Measurements from ENCODE around the gene OR52M1. TPM values are rescaled to one million over a fixed set of nuclear protein-coding genes. Genes with fewer than 3 reads are reported as not detected.

Gene OR52M1
- polyA plus RNA-seq, 10 donors, result not detected

DNA sequence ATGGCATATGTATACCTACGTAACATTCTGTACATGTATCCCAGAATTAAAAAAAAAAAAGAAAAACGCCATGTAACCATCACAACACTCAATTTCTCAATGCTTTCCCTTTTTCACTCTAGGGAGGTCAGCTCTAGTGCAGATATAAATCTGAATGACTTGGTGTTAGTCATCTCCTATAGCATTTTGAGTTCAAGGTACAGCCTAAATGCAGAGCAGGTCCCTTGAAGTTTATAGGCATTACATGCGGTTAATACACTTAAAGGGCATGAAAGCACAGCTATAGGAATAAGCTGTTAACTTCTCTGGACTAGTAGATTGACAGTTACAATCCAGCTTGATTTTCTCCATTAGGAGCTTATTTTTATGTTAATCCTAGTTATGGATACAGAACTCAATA is 20.4 kb downstream of the OR52M1 start:
- no peak for DNase-seq

DNA sequence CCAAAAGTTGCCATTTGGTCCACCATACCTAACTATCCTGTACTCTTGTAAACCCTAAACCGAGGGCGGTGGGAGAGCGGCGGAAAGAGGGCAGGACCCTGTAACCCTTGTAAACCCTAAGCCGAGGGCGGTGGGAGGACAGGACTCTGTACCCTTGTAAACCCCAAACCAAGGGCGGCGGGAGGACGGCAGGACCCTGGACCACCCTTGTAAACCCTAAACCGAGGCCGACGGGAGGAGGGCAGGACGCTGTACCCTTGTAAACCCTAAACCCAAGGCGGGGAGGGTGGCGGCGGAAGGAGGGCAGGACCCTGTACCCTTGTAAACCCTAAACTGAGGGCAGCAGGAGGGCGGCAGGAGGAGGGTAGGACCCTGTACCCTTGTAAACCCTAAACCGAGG is 24.1 kb downstream of the OR52M1 start:
- no peak for DNase-seq

DNA sequence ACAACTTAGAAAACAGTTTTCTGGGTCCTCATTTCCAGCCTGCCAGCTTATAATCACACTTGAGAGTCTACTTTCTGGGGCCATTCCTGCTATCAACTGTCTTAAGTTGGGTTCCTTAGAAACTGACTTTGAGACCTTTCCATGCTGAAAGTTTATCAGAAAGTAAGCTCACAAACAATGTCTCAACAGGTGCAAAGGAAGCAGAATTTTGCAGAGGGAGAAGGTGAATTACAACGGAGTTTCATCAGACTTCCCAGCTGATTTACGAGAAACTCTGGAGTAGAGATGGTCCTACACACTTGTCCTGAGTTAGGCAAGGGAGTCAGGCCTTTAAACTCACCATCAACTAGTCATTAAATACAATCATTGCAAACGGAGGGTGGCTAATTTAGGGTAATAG is 31.9 kb downstream of the OR52M1 start:
- no peak for DNase-seq

DNA sequence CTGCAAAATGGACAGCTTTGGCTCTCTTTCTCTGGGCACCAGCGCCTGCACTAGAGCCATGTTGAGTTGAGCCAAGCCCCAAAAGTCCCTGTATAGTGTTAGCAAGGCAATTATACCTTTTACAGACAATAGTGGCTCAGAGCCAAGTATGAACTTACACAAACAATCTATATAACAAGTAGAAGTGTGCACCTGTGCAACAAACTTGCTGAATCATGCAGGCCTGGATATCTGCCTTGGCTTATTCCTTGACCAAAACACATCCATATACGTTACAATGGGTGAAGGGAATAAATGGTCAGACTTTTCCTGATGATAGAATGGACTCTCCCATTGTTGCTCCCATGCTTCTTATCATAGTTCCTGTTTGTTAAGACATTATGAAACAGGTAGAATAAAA is 32.8 kb downstream of the OR52M1 start:
- no peak for DNase-seq

DNA sequence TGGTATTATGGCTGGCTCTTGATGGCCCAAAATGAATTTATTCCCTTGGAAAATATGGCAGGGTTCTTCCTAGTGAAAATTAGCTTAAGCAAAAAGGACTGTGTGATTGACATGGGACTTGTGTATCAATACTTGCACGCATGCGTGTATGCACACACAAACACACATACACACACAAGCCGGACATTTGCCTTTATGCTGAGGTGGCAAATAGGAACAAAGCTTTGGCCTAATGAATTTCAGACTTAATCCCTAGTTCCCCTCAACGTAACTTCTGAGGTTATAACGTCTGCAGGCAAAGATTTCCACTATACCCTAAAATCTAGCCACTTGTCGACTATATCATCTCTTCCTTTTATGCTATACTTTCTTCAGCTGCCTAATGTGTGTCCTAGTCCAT is 33.6 kb downstream of the OR52M1 start:
- DNase-seq, result no peak

DNA sequence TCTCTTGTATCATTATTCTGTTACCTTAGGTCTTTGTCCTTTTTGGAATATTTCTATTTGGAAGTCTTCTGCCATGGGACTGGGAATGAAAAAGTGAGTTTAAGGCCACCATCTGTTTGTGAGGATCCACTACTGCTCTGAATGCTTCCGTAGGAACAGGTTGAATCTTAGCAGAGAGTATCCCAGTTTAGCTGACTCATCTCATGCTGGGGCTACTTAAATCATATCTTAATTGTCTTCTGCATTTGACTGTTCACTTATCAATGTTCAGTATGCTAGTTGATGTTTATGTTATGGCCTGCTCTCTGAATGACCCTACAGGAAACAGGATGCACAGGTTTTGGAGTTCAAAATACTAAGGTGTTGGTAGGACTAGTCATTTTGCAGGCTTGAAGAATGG is 35.1 kb downstream of the OR52M1 start:
- DNase-seq, result no peak

DNA sequence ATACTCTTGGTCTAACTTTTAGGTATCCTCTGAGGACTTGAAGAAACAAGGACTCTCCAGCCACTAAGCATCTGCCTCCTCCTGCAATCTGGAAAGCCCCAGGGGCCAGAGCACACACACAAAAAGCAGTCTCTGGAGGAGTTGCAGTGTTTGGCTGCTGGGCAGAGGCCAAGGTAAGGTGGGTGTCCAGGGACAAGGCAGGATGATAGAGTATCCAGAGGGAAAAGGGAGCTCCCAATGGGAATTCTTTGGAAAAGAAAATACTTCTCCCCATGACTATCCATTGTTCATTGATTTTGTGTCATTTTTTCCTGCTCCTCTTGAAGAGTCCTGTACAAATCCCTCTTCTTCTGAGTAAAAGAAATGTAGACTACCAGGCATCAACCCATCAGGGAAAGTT is 36.5 kb downstream of the OR52M1 start, which contains the start of gene OR52I2:
OR52I2 (plus strand) TSS at position 301 of the 400 bp plus-strand sequence.
- no peak for DNase-seq

DNA sequence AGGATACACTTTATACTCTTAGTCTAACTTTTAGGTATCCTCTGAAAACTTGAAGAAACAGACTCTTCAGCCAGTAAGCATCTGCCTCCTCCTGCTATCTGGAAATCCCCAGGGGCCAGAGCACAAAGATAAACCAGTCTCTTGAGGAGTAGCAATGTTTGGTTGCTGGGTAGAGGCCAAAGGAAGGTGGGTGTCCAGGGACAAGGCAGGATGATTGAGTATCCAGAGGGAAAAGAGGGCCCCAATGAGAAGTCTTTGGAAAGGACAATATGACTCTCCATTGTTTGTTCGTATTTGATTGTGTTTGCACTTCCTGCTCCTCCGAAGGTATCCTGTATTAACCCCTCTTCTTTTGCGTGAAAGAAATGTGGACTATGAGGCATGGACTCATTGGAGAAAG is 44.0 kb downstream of the OR52M1 start:
- DNase-seq, result no peak

DNA sequence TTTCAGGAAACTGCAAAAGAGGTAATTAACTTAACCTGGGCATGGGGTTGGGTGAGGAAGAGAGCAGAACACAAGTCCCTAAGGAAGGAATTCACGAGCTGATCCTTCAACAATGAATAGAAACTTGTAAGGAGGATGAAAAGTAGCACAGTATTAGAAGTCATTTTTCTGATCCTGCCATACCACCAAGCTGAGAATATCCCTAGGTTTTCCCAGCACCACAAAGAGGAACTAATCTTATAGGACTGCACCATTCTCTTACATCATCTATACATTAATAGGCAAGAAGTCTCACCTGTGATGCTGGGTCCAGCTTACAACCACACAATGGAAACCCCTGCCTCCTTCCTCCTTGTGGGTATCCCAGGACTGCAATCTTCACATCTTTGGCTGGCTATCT is 48.7 kb downstream of the OR52M1 start, which contains the start of gene OR52I1:
OR52I1 (plus strand) TSS at position 301 of the 400 bp plus-strand sequence; CDS start at position 301, 0 bp downstream.
- DNase-seq, result no peak

Other genes with a start within 250 kb of the OR52M1 start
- gene OR52B4, start 176.8 kb upstream of the OR52M1 start, polyA plus RNA-seq (ENCODE audit: insufficient read length in 10 of 10), result not detected
- gene TRIM21, start 151.5 kb upstream of the OR52M1 start, polyA plus RNA-seq (ENCODE audit: insufficient read length in 10 of 10), result 10 to 100 TPM in 3 of 10 donors, 1 to 10 TPM in 7; 7.5 to 11.0 (median 9.6) TPM
- not detected for gene OR52K2, start 95.9 kb upstream of the OR52M1 start, polyA plus RNA-seq (ENCODE audit: insufficient read length in 10 of 10)
- under 1 TPM; 0.07 to 0.65 (median 0.12) TPM for gene OR52K1, start 62.5 kb upstream of the OR52M1 start, polyA plus RNA-seq (ENCODE audit: insufficient read length in 10 of 10)
- gene OR52I2, start 36.6 kb downstream of the OR52M1 start, polyA plus RNA-seq (ENCODE audit: insufficient read length in 10 of 10), result not detected
- under 1 TPM in 2 of 10 donors, not detected in 8; 0.04 to 0.08 TPM for gene OR52I1, start 48.8 kb downstream of the OR52M1 start, polyA plus RNA-seq (ENCODE audit: insufficient read length in 10 of 10)
- gene TRIM68, start 63.0 kb downstream of the OR52M1 start, polyA plus RNA-seq (ENCODE audit: insufficient read length in 10 of 10), result 10 to 100 TPM in 1 of 10 donors, 1 to 10 TPM in 9; 5.7 to 10.1 (median 8.3) TPM
- not detected for gene OR51D1, start 92.3 kb downstream of the OR52M1 start, polyA plus RNA-seq (ENCODE audit: insufficient read length in 10 of 10)
- 1 to 10 TPM; 1.8 to 3.8 (median 2.4) TPM for gene OR51E1, start 98.8 kb downstream of the OR52M1 start, polyA plus RNA-seq (ENCODE audit: insufficient read length in 10 of 10)
- 1 to 10 TPM in 4 of 10 donors, under 1 TPM in 6; 0.50 to 1.9 (median 0.95) TPM for gene OR51E2, start 152.7 kb downstream of the OR52M1 start, polyA plus RNA-seq (ENCODE audit: insufficient read length in 10 of 10)
- gene MMP26, start 159.6 kb downstream of the OR52M1 start, polyA plus RNA-seq (ENCODE audit: insufficient read length in 10 of 10), result not detected
- not detected for gene OR51F1, start 224.7 kb downstream of the OR52M1 start, polyA plus RNA-seq (ENCODE audit: insufficient read length in 10 of 10)